Measurements from ENCODE around the gene GHITM.

Gene GHITM

GRCh38 chr10:84202349-84202748 is 63.0 kb downstream of the GHITM start:
- no peak for DNase-seq
